Upper lobe of left lung (tissue), 6 donors: ENCODE results near the gene KHK. TPM values are rescaled to one million over a fixed set of nuclear protein-coding genes. Genes with fewer than 3 reads are reported as not detected.

ENCODE experiments used
- ATAC-seq, 2 donors: fragments of 200-7000 bp; cut with Tn5 transposase; one replicate each; pipeline ENCODE4 v1.9.1; 2022; ENCODE audit warnings: mild to moderate bottlenecking in 2 of 2, moderate library complexity in 2 of 2; ENCODE audit not compliant: low FRiP score in 2 of 2
- DNase-seq, 2 donors: peaks; one replicate each; pipeline ENCODE4 v3.0.0-alpha.2; 2019 to 2020
- H3K27ac ChIP-seq, 4 donors: fragments of 200-600 bp; sonication (generic); one replicate each; pipeline ENCODE4 v1.5.1; 2016 to 2019
- H3K27me3 ChIP-seq, 4 donors: fragments of 200-600 bp; sonication (generic); one replicate each; pipeline ENCODE4 v1.5.1; 2017 to 2019
- H3K36me3 ChIP-seq, 4 donors: fragments of 200-600 bp; sonication (generic); one replicate each; pipeline ENCODE4 v1.5.1; 2016 to 2019
- H3K4me1 ChIP-seq, 4 donors: fragments of 200-600 bp; sonication (generic); one replicate each; pipeline ENCODE4 v1.5.1; 2018 to 2019
- H3K4me3 ChIP-seq, 4 donors: fragments of 200-600 bp; sonication (generic); one replicate each; pipeline ENCODE4 v1.5.1; 2017 to 2019; ENCODE audit warnings: mild to moderate bottlenecking in 2 of 4, moderate library complexity in 1 of 4
- H3K9me3 ChIP-seq, 4 donors: fragments of 200-600 bp; sonication (generic); one replicate each; pipeline ENCODE4 v1.5.1; 2018 to 2019
- EP300 ChIP-seq, 4 donors: sonication (generic); formaldehyde crosslinking; IDR thresholded peaks; one replicate each; pipeline ENCODE4 v1.5.1; 2017; ENCODE audit warnings: antibody characterized with exemption in 4 of 4, control low read depth in 2 of 4
- POLR2A ChIP-seq, 4 donors: fragments of 450-650 bp; IDR thresholded peaks; one replicate each; pipeline ENCODE4 v1.5.1; 2016 to 2017; ENCODE audit warnings: antibody characterized with exemption in 4 of 4, mild to moderate bottlenecking in 2 of 4
- POLR2AphosphoS5 ChIP-seq, 2 donors: sonication (generic); formaldehyde crosslinking; IDR thresholded peaks; one replicate each; pipeline ENCODE4 v1.5.1; 2017; ENCODE audit warnings: antibody characterized with exemption in 2 of 2
- WGBS, 2 donors: methylation state at CpG; one replicate each; pipeline ENCODE4 v1.1.5; 2017 to 2018; 5-methylcytosine and 5-hydroxymethylcytosine counted together
- total RNA-seq, 6 donors: library from RNA; depleted of rRNA in 4 of 6; stranded (reverse); fragments of >200 nt in 4 of 6; gene quantifications; one replicate each; pipeline versions ENCODE4 v1.1.0 to v1.2.1, GENCODE V29; 2016 to 2021
- TF ChIP-seq, protein P1 (sequence below), 6 experiments: fragments of 450-650 bp in 4 of 6; fragments of 200-600 bp in 2 of 6; sonication (generic) in 2 of 6; IDR thresholded peaks; one replicate each; pipeline ENCODE4 v1.5.1; 2016 to 2019; ENCODE audit warnings: antibody characterized with exemption in 6 of 6
- donor health status: DM: no; HTN: no; CAD: no; lungs with moderate emphysema.
- donor health status: DM: no; HTN: yes; CAD: no; lungs with severe emphysema.

The KHK gene
- total RNA-seq, 6 donors from 2014 or later = 2.4 to 10.4 (median 6.3) TPM

- whole genome bisulfite sequencing, 2 donors = 83 to 91% methylated on average over 11 to 15 of the region's 15 CpGs
- Histone ChIP-seq H3K4me3 (no peak overlapping the region), H3K4me1 (no peaks in the 10 kb centered on the region), H3K27me3 (no peaks in the 10 kb centered on the region), H3K27ac (no peak overlapping the region), H3K36me3 (peaks cover 0 to 62% (median 19%) of the 10 kb centered on the region in 4 donors), H3K9me3 (no peaks in the 10 kb centered on the region)
- DNase-seq (no peak), ATAC-seq (no peak)
- no peak for TF ChIP-seq EP300 (IDR thresholded peaks at IDR 0.05)
- TF ChIP-seq POLR2AphosphoS5 (IDR thresholded peaks at IDR 0.05) = no peak
- TF ChIP-seq POLR2A (IDR thresholded peaks at IDR 0.05) = no peak
- TF ChIP-seq, protein P1, sequence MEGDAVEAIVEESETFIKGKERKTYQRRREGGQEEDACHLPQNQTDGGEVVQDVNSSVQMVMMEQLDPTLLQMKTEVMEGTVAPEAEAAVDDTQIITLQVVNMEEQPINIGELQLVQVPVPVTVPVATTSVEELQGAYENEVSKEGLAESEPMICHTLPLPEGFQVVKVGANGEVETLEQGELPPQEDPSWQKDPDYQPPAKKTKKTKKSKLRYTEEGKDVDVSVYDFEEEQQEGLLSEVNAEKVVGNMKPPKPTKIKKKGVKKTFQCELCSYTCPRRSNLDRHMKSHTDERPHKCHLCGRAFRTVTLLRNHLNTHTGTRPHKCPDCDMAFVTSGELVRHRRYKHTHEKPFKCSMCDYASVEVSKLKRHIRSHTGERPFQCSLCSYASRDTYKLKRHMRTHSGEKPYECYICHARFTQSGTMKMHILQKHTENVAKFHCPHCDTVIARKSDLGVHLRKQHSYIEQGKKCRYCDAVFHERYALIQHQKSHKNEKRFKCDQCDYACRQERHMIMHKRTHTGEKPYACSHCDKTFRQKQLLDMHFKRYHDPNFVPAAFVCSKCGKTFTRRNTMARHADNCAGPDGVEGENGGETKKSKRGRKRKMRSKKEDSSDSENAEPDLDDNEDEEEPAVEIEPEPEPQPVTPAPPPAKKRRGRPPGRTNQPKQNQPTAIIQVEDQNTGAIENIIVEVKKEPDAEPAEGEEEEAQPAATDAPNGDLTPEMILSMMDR (IDR thresholded peaks at IDR 0.05) = no peak
Observed at GRCh38 chr2:27059141-27059820, 27.3 kb upstream of the KHK start.

DNA sequence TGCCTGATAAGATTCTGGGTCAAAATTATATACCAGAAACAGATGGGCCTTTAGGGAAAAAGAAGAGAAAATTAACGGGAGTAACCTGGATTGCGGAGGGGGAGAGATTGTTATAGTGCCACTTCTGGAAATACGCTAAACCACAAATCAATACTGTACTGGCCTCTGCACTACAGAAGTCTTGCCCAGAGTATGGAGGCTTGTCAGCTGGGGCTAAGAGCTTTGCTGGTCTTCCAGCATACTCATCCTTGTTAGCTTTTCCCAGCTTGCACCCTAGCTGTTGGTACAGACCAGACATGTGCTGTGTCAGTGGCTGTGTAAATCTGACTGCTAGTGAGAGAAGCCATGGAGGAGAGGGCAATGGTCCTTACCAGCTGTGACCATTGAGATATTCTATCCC, 26.2 kb upstream of the KHK start:
- Histone ChIP-seq H3K4me3 (no peak overlapping the region), H3K27me3 (no peaks in the 10 kb centered on the region), H3K36me3 (peaks cover 0 to 55% (median 12%) of the 10 kb centered on the region in 4 donors), H3K4me1 (no peaks in the 10 kb centered on the region), H3K27ac (no peak overlapping the region), H3K9me3 (no peaks in the 10 kb centered on the region)
- ATAC-seq (no peak), DNase-seq (no peak)
- WGBS, 2 donors = 92 to 94% methylated on average over 3 of the region's 3 CpGs
- TF ChIP-seq POLR2AphosphoS5 (IDR thresholded peaks at IDR 0.05) (no peak), EP300 (IDR thresholded peaks at IDR 0.05) (no peak)
- TF ChIP-seq, protein P1 (IDR thresholded peaks at IDR 0.05) = no peak

DNA sequence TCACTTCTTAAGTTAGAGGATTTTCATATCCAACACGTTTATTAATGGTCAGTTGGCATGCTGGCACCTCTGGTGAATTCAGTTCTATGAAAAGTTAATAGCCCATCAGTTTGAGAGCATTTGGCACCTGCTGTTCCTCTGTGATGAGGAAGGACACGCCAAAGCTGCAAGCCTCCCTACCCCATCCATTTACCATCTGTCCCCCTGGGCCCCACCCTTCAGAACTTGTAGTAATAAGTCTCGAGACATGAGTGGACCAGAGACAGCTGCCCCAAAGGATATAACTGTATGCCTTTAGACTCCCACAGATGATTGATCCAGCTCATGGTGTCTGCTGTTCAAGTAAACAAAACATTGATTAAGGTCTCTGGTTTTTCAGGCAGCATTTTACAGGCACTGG, 21.4 kb upstream of the KHK start:
- WGBS, 2 donors = 88 to 91% methylated on average over 3 of the region's 3 CpGs
- no peak for TF ChIP-seq POLR2A (IDR thresholded peaks at IDR 0.05)
- TF ChIP-seq, protein P1 (IDR thresholded peaks at IDR 0.05) = no peak
- no peak for TF ChIP-seq POLR2AphosphoS5 (IDR thresholded peaks at IDR 0.05)
- TF ChIP-seq EP300 (IDR thresholded peaks at IDR 0.05) = no peak
- DNase-seq (no peak), ATAC-seq (no peak)
- H3K27me3 ChIP-seq = no peaks in the 10 kb centered on the region
- H3K4me1 ChIP-seq = peaks cover 14 to 20% (median 15%) of the 10 kb centered on the region in 4 donors
- H3K27ac ChIP-seq = no peak overlapping the region
- H3K9me3 ChIP-seq = no peaks in the 10 kb centered on the region
- H3K36me3 ChIP-seq = peaks cover 0 to 46% (median 17%) of the 10 kb centered on the region in 4 donors
- H3K4me3 ChIP-seq = no peak overlapping the region

DNA sequence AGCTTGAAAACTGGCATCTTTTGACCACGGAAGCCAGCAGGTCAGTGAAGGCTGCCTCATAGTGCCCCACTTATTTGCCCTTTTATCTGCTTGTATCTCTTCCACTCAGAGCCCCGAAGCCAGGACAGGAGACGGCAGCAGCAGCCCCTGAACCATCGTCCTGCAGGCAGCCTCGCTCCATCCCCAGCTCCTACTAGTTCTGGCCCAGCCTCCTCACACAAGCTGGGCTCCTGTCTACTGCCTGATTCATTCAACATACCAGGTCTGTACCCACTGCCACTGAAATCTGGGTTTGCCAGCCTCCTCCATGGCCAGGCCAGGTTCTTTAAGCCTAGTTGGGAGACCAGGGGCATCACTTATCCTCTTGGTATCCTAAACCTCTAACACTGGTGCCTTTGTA, 19.2 kb upstream of the KHK start:
- DNase-seq (no peak), ATAC-seq (no peak)
- 95 to 96% methylated on average over 5 of the region's 5 CpGs for whole genome bisulfite sequencing, 2 donors
- peaks cover 27 to 38% (median 28%) of the 10 kb centered on the region in 4 donors for H3K4me1 ChIP-seq
- no peak overlapping the region for H3K27ac ChIP-seq
- no peak overlapping the region for H3K4me3 ChIP-seq
- TF ChIP-seq POLR2A (IDR thresholded peaks at IDR 0.05) = no peak
- TF ChIP-seq POLR2AphosphoS5 (IDR thresholded peaks at IDR 0.05) = no peak
- TF ChIP-seq, protein P1 (IDR thresholded peaks at IDR 0.05) = no peak
- TF ChIP-seq EP300 (IDR thresholded peaks at IDR 0.05) = no peak
- peaks cover 0 to 38% (median 17%) of the 10 kb centered on the region in 4 donors for H3K36me3 ChIP-seq
- H3K9me3 ChIP-seq = no peaks in the 10 kb centered on the region
- no peaks in the 10 kb centered on the region for H3K27me3 ChIP-seq

DNA sequence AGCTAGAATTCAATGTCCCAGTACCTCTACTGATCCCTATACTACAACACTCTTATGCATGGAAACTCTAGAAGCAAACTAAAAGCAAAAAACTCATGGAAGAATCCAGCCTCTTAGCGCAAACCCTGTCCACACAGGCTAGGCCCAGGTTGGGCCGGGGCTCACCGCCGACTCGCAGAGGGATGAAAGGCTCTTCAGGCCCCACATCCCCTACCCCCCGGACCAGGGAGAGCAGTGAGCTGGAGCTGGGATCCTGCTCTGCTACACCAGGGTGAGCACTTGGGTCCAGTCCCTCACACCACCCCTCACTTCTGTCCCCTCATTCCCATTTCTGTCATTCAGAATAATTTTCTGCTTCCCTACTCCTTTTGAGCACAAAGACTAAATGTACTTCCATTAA, 17.1 kb upstream of the KHK start:
- H3K27ac ChIP-seq = peak overlapping the region in 1 of 4 donors; percentile 92
- peak overlapping the region in 1 of 4 donors; percentile 95 for H3K4me3 ChIP-seq
- ATAC-seq (no peak), DNase-seq (no peak)
- peaks cover 0 to 38% (median 17%) of the 10 kb centered on the region in 4 donors for H3K36me3 ChIP-seq
- no peak for TF ChIP-seq POLR2AphosphoS5 (IDR thresholded peaks at IDR 0.05)
- whole genome bisulfite sequencing, 2 donors = 90 to 98% methylated on average over 6 of the region's 6 CpGs
- H3K4me1 ChIP-seq = peaks cover 31 to 43% (median 33%) of the 10 kb centered on the region in 4 donors
- no peaks in the 10 kb centered on the region for H3K27me3 ChIP-seq
- H3K9me3 ChIP-seq = no peaks in the 10 kb centered on the region
